ENCODE results near the gene ELFN1.

- TF ChIP-seq CTCF (IDR thresholded peaks at IDR 0.05) (no peak), POLR2AphosphoS5 (IDR thresholded peaks at IDR 0.05) (no peak), EP300 (IDR thresholded peaks at IDR 0.05) (no peak), POLR2A (IDR thresholded peaks at IDR 0.05) (no peak)
These were observed 72.7 kb downstream of the ELFN1 start for GRCh38 chr7:1742555-1743303.

All from gastroesophageal sphincter (tissue), 3 donors.